ENCODE measurements around the gene CHERP. TPM values are rescaled to one million over a fixed set of nuclear protein-coding genes. Genes with fewer than 3 reads are reported as not detected.
A peak's percentile ranks its signal among the peaks of the same experiment; 100 is the strongest.

Gene CHERP
- total RNA-seq, 1 donor from 2014 or later, result 78.4 TPM

DNA sequence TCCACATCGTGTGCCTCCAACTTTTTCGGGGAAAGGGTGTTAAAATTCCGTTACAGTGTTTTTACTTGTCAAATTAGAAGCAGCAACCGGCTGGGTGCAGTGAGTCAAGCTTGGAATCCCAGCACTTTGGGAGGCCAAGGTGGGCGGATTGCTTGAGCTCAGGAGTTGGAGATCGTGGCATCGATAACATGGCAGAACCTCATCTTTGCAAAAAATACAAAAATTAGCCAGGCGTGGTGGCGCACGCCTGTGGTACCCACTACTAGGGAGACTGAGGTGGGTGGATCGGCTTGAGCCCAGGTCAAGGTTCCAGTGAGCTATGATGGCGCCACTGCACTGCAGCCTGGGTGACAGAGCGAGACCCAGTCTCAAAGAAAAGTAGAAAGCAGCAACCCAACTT, 31.1 kb upstream of the CHERP start:
- H3K27me3 Mint-ChIP-seq (ENCODE audit: low read depth), result no peaks in the 10 kb centered on the region
- no peak for DNase-seq (ENCODE audit: low spot score in 2 of 2, unreplicated experiment in 2 of 2)
- peaks cover 9% of the 10 kb centered on the region for H3K36me3 Mint-ChIP-seq
- H3K27ac Mint-ChIP-seq, result peak overlapping the region; percentile 98
- TF ChIP-seq, protein P1, sequence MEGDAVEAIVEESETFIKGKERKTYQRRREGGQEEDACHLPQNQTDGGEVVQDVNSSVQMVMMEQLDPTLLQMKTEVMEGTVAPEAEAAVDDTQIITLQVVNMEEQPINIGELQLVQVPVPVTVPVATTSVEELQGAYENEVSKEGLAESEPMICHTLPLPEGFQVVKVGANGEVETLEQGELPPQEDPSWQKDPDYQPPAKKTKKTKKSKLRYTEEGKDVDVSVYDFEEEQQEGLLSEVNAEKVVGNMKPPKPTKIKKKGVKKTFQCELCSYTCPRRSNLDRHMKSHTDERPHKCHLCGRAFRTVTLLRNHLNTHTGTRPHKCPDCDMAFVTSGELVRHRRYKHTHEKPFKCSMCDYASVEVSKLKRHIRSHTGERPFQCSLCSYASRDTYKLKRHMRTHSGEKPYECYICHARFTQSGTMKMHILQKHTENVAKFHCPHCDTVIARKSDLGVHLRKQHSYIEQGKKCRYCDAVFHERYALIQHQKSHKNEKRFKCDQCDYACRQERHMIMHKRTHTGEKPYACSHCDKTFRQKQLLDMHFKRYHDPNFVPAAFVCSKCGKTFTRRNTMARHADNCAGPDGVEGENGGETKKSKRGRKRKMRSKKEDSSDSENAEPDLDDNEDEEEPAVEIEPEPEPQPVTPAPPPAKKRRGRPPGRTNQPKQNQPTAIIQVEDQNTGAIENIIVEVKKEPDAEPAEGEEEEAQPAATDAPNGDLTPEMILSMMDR (IDR thresholded peaks at IDR 0.05; ENCODE audit: unreplicated experiment), result no peak
- H3K4me1 Mint-ChIP-seq, result peaks cover 26% of the 10 kb centered on the region
- peak overlapping the region; percentile 93 for H3K4me3 Mint-ChIP-seq
- no peaks in the 10 kb centered on the region for H3K9me3 Mint-ChIP-seq

DNA sequence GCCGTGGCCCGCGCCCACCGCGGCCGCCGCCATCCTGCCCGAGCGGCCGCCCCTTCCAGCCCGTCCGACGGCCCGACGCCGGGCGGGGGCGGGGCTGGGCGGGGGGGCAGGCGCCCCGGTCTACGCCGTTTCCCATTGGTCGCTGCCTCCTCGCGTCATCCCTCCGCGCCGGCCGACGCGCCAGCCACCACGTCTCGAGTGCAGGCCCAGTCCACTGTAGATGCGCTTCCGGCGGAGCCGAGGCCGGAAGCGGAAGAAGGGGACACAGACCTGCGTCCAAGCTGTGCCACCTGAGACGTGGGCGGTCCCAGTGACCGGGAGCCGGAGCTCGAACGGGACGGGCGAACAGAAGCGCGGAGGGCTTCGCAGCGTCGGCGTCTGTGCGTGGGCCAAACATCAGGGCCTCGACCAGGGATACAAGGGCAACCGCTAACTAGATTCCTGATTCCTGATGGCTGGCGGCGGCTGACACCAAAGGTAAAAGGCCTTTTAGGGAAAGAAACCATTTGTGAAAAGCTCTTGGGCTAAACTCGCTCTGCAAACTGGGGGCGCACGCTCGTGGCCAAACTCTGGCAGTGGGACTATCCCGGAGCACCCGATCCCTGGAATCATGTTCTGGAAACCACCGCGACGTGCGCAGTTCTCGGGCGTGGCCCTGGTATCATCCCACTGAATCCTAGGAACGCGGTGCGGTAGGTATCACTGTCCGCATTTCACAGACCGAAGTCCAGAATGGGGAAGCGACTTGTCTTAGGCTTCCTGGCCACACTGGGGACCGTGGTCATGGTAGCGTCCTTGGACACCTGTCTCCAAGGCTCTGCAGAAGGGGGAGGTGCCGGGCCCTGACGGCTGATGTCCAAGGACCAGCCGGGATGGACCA, 30.3 kb upstream of the CHERP start, which contains the start of gene SLC35E1:
Gene SLC35E1, minus strand, starts transcription at position 84 of the 880 bp plus-strand sequence. Its CDS starts 51 bp downstream, at position 33.
- peak within 1 kb of the TSS; percentile 93 for H3K4me3 Mint-ChIP-seq
- H3K4me1 Mint-ChIP-seq, result peaks cover 26% of the 10 kb centered on the region
- no peaks in the 10 kb centered on the region for H3K27me3 Mint-ChIP-seq (ENCODE audit: low read depth)
- peaks cover 11% of the 10 kb centered on the region for H3K36me3 Mint-ChIP-seq
- TF ChIP-seq, protein P1 (IDR thresholded peaks at IDR 0.05; ENCODE audit: unreplicated experiment), result no peak
- H3K9me3 Mint-ChIP-seq, result no peaks in the 10 kb centered on the region
- peak; percentile 88 to 92 for DNase-seq (ENCODE audit: low spot score in 2 of 2, unreplicated experiment in 2 of 2)
- peak within 1 kb of the TSS; percentile 98 for H3K27ac Mint-ChIP-seq

- peak in 1 of 2 experiments; percentile 60 for DNase-seq (ENCODE audit: low spot score in 2 of 2, unreplicated experiment in 2 of 2)
- Mint-ChIP-seq H3K4me3 (peak overlapping the region; percentile 77), H3K4me1 (peaks cover 26% of the 10 kb centered on the region), H3K9me3 (no peaks in the 10 kb centered on the region), H3K27ac (peak overlapping the region; percentile 85), H3K27me3 (ENCODE audit: low read depth) (no peaks in the 10 kb centered on the region), H3K36me3 (peaks cover 11% of the 10 kb centered on the region)
- TF ChIP-seq, protein P1 (IDR thresholded peaks at IDR 0.05; ENCODE audit: unreplicated experiment), result no peak
Measured at GRCh38 chr19:16571822-16572331, 29.6 kb upstream of the CHERP start.

GRCh38 chr19:16571283-16571682, 29.0 kb upstream of the CHERP start:
- peaks cover 15% of the 10 kb centered on the region for H3K36me3 Mint-ChIP-seq

GRCh38 chr19:16569609-16570320, 27.5 kb upstream of the CHERP start:
- peaks cover 26% of the 10 kb centered on the region for H3K4me1 Mint-ChIP-seq
- TF ChIP-seq, protein P1 (IDR thresholded peaks at IDR 0.05; ENCODE audit: unreplicated experiment), result no peak
- H3K27ac Mint-ChIP-seq, result no peak overlapping the region
- peaks cover 15% of the 10 kb centered on the region for H3K36me3 Mint-ChIP-seq
- no peaks in the 10 kb centered on the region for H3K27me3 Mint-ChIP-seq (ENCODE audit: low read depth)
- peaks cover 4% of the 10 kb centered on the region for H3K9me3 Mint-ChIP-seq
- H3K4me3 Mint-ChIP-seq, result peak overlapping the region; percentile 28
- DNase-seq (ENCODE audit: low spot score in 2 of 2, unreplicated experiment in 2 of 2), result no peak

More at GRCh38 chr19:16571283-16571682, 29.0 kb upstream of the CHERP start:
- Mint-ChIP-seq H3K4me1 (peaks cover 26% of the 10 kb centered on the region), H3K27ac (peak overlapping the region; percentile 85), H3K27me3 (ENCODE audit: low read depth) (no peaks in the 10 kb centered on the region), H3K4me3 (peak overlapping the region; percentile 77), H3K9me3 (peaks cover 4% of the 10 kb centered on the region)
- TF ChIP-seq, protein P1 (IDR thresholded peaks at IDR 0.05; ENCODE audit: unreplicated experiment), result no peak
- DNase-seq (ENCODE audit: low spot score in 2 of 2, unreplicated experiment in 2 of 2), result no peak
